Left renal pelvis (tissue), 4 donors: ENCODE results near the gene PDPR. TPM values are rescaled to one million over a fixed set of nuclear protein-coding genes. Genes with fewer than 3 reads are reported as not detected.
"Not testable (repeated sequence)": the region's sequence is repeated elsewhere in the genome, so short reads cannot be mapped to it uniquely, and the experiment has no call there.

Experiments
- DNase-seq, 4 donors: peaks; one replicate each; pipeline ENCODE4 v3.0.0-alpha.2; 2013; ENCODE audit warnings: low read depth in 4 of 4, low spot score in 3 of 4
- polyA plus RNA-seq, 4 donors: library from polyadenylated mRNA; unstranded; fragments of 120-200 nt; gene quantifications; one replicate each; pipeline ENCODE4 v1.2.1, GENCODE V29; 2013; ENCODE audit not compliant: insufficient read length in 4 of 4

Gene PDPR
- polyA plus RNA-seq, 4 donors: 29.4 to 44.1 (median 34.9) TPM

- DNase-seq: not testable (repeated sequence)
Measured at GRCh38 chr16:70206382-70206781, 92.2 kb downstream of the PDPR start.

Other genes starting within 250 kb of the PDPR start
- 10 to 100 TPM in 3 of 4 donors, 1 to 10 TPM in 1; 1.1 to 83.1 (median 54.8) TPM for gene CLEC18A, start 163.0 kb upstream of the PDPR start, polyA plus RNA-seq
- gene CLEC18C, start 59.5 kb downstream of the PDPR start, polyA plus RNA-seq: 10 to 100 TPM in 3 of 4 donors, under 1 TPM in 1; 0.70 to 72.2 (median 38.3) TPM
- gene EXOSC6, start 137.6 kb downstream of the PDPR start, polyA plus RNA-seq: 10 to 100 TPM; 13.5 to 17.9 (median 15.4) TPM
- gene AARS1, start 175.2 kb downstream of the PDPR start, polyA plus RNA-seq: 10 to 100 TPM; 78.2 to 86.3 (median 85.5) TPM
- gene DDX19B, start 184.9 kb downstream of the PDPR start, polyA plus RNA-seq: 10 to 100 TPM; 31.4 to 41.6 (median 38.9) TPM
- gene DDX19A, start 232.6 kb downstream of the PDPR start, polyA plus RNA-seq: 10 to 100 TPM; 46.3 to 55.6 (median 52.3) TPM